ENCODE results near the gene GUCY1A2.

GUCY1A2 gene

GRCh38 chr11:107014871-107015270 lies 3.4 kb downstream of the GUCY1A2 start:
- no peak overlapping the region for H3K4me3 ChIP-seq (ENCODE audit: low read depth, low read length)
- TF ChIP-seq, protein P1, sequence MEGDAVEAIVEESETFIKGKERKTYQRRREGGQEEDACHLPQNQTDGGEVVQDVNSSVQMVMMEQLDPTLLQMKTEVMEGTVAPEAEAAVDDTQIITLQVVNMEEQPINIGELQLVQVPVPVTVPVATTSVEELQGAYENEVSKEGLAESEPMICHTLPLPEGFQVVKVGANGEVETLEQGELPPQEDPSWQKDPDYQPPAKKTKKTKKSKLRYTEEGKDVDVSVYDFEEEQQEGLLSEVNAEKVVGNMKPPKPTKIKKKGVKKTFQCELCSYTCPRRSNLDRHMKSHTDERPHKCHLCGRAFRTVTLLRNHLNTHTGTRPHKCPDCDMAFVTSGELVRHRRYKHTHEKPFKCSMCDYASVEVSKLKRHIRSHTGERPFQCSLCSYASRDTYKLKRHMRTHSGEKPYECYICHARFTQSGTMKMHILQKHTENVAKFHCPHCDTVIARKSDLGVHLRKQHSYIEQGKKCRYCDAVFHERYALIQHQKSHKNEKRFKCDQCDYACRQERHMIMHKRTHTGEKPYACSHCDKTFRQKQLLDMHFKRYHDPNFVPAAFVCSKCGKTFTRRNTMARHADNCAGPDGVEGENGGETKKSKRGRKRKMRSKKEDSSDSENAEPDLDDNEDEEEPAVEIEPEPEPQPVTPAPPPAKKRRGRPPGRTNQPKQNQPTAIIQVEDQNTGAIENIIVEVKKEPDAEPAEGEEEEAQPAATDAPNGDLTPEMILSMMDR (IDR thresholded peaks at IDR 0.05; ENCODE audit: low read depth, low read length) = no peak

DNA sequence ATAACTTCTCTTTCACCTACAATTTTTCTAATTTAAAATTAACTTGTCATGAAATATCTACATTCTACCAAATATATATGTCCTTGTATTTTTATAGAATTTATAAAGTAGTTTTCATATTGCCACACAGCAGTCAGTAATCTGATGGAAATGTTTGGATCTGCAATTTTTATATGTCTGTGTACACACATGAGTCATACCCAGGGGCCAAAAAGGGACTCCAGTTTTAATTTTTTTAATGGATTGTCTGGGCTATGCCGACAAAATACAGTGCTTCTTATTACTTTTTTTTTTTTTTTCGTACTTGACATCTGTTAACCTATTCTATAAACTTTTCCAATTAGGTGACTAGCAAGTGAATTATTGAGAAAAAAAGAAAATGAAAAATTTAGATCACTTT lies 6.3 kb downstream of the GUCY1A2 start:
- TF ChIP-seq, protein P1 (IDR thresholded peaks at IDR 0.05; ENCODE audit: low read depth, low read length) = no peak
- no peak overlapping the region for H3K4me3 ChIP-seq (ENCODE audit: low read depth, low read length)

DNA sequence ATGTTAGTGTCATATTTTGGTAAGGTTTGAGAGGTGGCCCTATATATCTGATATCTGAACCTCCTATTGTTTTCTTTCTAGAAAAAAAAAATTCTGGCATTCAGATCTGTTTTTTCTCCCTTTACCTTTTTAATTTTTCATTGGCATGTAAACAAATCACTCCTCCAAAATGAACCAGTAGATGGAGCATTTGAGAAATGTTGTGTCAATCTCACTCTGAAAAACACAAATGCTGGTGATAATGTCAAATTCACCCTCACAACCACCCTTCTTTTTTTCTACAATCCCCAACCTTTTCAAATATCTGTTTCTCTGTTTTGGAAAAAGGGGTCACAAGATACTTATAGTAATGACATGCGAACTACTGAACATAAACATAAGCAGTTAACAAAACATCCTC lies 9.1 kb downstream of the GUCY1A2 start:
- no peak overlapping the region for H3K4me3 ChIP-seq (ENCODE audit: low read depth, low read length)
- TF ChIP-seq, protein P1 (IDR thresholded peaks at IDR 0.05; ENCODE audit: low read depth, low read length) = no peak

DNA sequence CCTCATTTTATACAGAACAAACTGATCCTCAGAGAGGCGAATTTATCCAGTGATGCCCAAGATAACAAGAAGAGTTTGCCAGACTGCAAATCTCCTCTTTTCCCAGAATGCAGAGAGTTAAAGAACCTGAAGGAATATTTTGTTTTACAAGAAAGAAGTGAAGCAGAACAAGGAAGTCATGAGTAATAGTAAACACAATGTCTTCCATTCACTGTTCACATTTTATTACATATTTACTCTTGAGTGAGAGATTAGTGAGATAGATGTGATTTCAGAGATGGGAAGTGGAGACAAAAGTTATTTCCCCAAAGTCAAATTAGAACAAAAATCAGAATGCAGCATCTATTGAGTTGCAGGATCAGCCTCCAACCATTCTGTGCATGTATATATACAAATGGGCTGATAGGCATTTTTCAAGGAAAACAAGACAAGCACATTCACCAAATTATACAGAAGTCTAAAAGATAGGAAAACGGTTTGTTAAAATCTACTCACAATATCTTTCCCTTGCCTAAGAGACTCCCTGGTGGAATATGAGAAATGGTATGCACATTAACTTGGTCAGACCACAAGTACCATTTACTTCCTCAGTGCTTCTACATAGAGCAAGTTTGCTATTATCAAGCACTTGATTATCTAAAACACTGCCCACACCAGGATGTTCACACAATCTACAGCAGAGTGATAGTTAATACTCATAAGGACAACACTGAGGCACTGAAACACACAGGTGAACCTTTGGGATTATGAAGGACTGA lies 12.0 kb downstream of the GUCY1A2 start:
- TF ChIP-seq, protein P1 (IDR thresholded peaks at IDR 0.05; ENCODE audit: low read depth, low read length) = no peak
- no peak overlapping the region for H3K4me3 ChIP-seq (ENCODE audit: low read depth, low read length)

DNA sequence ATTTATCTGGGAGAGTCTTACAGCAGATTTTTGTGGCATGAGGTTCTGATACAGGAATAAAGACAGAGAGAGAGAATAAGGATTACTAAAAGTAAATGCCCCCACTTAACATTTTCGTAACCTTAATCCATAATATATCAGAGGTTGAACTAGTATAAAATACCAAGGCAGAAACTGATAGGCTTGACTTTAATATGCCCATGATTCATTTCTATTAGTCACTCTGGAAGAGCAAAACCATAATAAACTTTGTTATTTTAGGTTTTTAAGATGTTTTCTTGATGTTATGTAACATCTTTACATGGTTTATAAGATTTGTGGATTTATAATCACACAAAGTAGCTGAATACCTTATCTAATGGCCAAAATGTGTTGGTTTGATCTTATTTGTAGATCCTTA lies 19.1 kb downstream of the GUCY1A2 start:
- no peak overlapping the region for H3K4me3 ChIP-seq (ENCODE audit: low read depth, low read length)
- TF ChIP-seq, protein P1 (IDR thresholded peaks at IDR 0.05; ENCODE audit: low read depth, low read length) = no peak

DNA sequence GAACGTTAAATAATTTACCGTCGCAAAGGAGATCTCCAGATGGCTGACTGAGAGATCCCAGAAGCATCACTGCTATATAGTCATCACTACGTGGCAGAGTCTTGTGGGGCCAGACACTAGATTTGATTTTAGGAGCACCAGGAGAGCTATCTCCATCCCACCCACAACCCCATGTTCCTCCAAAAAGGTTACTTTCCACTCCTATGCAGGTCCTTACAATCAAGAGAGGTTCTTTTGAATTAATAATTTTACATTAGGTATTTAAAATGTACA lies 19.4 kb downstream of the GUCY1A2 start:
- H3K4me3 ChIP-seq (ENCODE audit: low read depth, low read length) = no peak overlapping the region
- TF ChIP-seq, protein P1 (IDR thresholded peaks at IDR 0.05; ENCODE audit: low read depth, low read length) = no peak

GRCh38 chr11:106998116-106998915 lies 20.0 kb downstream of the GUCY1A2 start:
- TF ChIP-seq, protein P1 (IDR thresholded peaks at IDR 0.05; ENCODE audit: low read depth, low read length) = no peak
- H3K4me3 ChIP-seq (ENCODE audit: low read depth, low read length) = no peak overlapping the region

All from WI38 (cell line).